GM12878 (cell line): Measurements from ENCODE around the gene LEF1. TPM values are rescaled to one million over a fixed set of nuclear protein-coding genes. Genes with fewer than 3 reads are reported as not detected.

Experiments
- ATAC-seq: fragments of 200-7000 bp; cut with Tn5 transposase; 3 replicates; pipeline ENCODE4 v1.9.1; 2020; ENCODE audit warnings: mild to moderate bottlenecking, moderate library complexity
- BruUV-seq: library from RNA; stranded (reverse); fragments of 400-500 nt; replicated peaks from 2 replicates; lab custom pipeline; 2021; lab: Mats Ljungman, UMichigan
- CTCF ChIA-PET: fragments of 300-600 bp; sonication (Branson Sonifier 250); formaldehyde crosslinking; extraction: SDS; loops from one replicate; lab custom pipeline; 2021; ENCODE audit warnings: inconsistent platforms; lab: Yijun Ruan, JAX
- POLR2A ChIA-PET: fragments of 350-600 bp; formaldehyde crosslinking; extraction: SDS; loops from one replicate; lab custom pipeline; 2021; ENCODE audit warnings: inconsistent platforms; lab: Charles Lee
- RAD21 ChIA-PET: fragments of 300-600 bp; sonication (Branson Sonifier 250); formaldehyde crosslinking; loops from one replicate; lab custom pipeline; 2023; ENCODE audit warnings: antibody characterized with exemption; ENCODE audit not compliant: unreplicated experiment; lab: Charles Lee
- SMC1A ChIA-PET: fragments of 300-600 bp; sonication (Branson Sonifier 250); formaldehyde crosslinking; loops from one replicate; lab custom pipeline; 2023; ENCODE audit not compliant: unreplicated experiment, uncharacterized antibody; lab: Charles Lee
- DNase-seq: peaks from one replicate; pipeline ENCODE4 v3.0.0-alpha.2; 2011; ENCODE audit warnings: low read depth, low spot score
- FAIRE-seq: peaks from 3 replicates; lab custom pipeline; 2011; peaks lifted over from hg19 to GRCh38; lab: Jason Lieb, UNC
- H2AFZ ChIP-seq: 2 replicates; pipeline ENCODE4 v1.6.0; 2011; ENCODE audit warnings: low read depth, low read length, control low read depth; ENCODE audit not compliant: control insufficient read depth
- H3K27ac ChIP-seq: 2 replicates; pipeline ENCODE4 v1.5.1; 2011; ENCODE audit warnings: control low read depth; ENCODE audit not compliant: control insufficient read depth, insufficient read depth
- H3K27me3 ChIP-seq, 2 experiments: replicated peaks in 1 of 2; 2 replicates each; pipeline versions ENCODE4 v1.6.0 to v1.6.1; 2011; ENCODE audit warnings: low read length in 1 of 2; ENCODE audit not compliant: control insufficient read depth in 2 of 2, insufficient read depth in 2 of 2
- H3K36me3 ChIP-seq, 2 experiments: 2 replicates each; pipeline ENCODE4 v1.5.1; 2011; ENCODE audit warnings: low read length in 1 of 2; ENCODE audit not compliant: control insufficient read depth in 2 of 2, insufficient read depth in 2 of 2
- H3K4me1 ChIP-seq: 2 replicates; pipeline ENCODE4 v1.6.1; 2011; ENCODE audit warnings: mild to moderate bottlenecking, low read length, moderate library complexity, mixed read lengths; ENCODE audit not compliant: control insufficient read depth, insufficient read depth
- H3K4me2 ChIP-seq: 2 replicates; pipeline ENCODE4 v1.6.0; 2011; ENCODE audit warnings: control low read depth; ENCODE audit not compliant: control insufficient read depth, insufficient read depth
- H3K4me3 ChIP-seq: fragments of 200-600 bp; sonication (generic); 2 replicates; pipeline ENCODE4 v1.5.1; 2016
- H3K79me2 ChIP-seq: 2 replicates; pipeline ENCODE4 v1.6.0; 2011; ENCODE audit warnings: low read length; ENCODE audit not compliant: control insufficient read depth, insufficient read depth
- H3K9ac ChIP-seq: 2 replicates; pipeline ENCODE4 v1.8.0; 2011; ENCODE audit warnings: low read length, control low read depth, mixed read lengths; ENCODE audit not compliant: control insufficient read depth, insufficient read depth
- H3K9me3 ChIP-seq: replicated peaks from 3 replicates; pipeline ENCODE4 v1.5.1; 2011; ENCODE audit warnings: mild to moderate bottlenecking, low read length; ENCODE audit not compliant: control insufficient read depth, insufficient read depth
- H4K20me1 ChIP-seq: 2 replicates; pipeline ENCODE4 v1.6.0; 2011; ENCODE audit not compliant: control insufficient read depth, insufficient read depth
- BCL3 ChIP-seq: IDR thresholded peaks from 2 replicates; pipeline ENCODE4 v1.6.1; 2011; ENCODE audit warnings: borderline replicate concordance, low read depth, mild to moderate bottlenecking, moderate library complexity, low read length; ENCODE audit not compliant: insufficient read depth, poor library complexity, severe bottlenecking
- CTCF ChIP-seq, 3 experiments: IDR thresholded peaks in 2 of 3; conservative IDR thresholded peaks in 1 of 3; 2 replicates each; pipeline ENCODE4 v1.5.1; 2011; ENCODE audit warnings: low read depth in 3 of 3, low read length in 3 of 3, mild to moderate bottlenecking in 3 of 3, control low read depth in 2 of 3, moderate library complexity in 2 of 3, inconsistent platforms in 1 of 3, mixed read lengths in 1 of 3; ENCODE audit not compliant: control insufficient read depth in 2 of 3, insufficient read depth in 1 of 3; ENCODE audit errors: extremely low read depth in 1 of 3
- E4F1 ChIP-seq: fragments of 450-650 bp; IDR thresholded peaks from 2 replicates; pipeline ENCODE4 v1.6.1; 2018; ENCODE audit warnings: borderline replicate concordance, mild to moderate bottlenecking; ENCODE audit not compliant: partially characterized antibody
- ESRRA ChIP-seq: IDR thresholded peaks from 2 replicates; pipeline ENCODE4 v1.6.1; 2012; ENCODE audit warnings: mild to moderate bottlenecking, low read length, improper control_type of control experiment
- GATAD2B ChIP-seq: fragments of 450-650 bp; conservative IDR thresholded peaks from 2 replicates; pipeline ENCODE4 v1.6.1; 2017; ENCODE audit warnings: low read depth, mild to moderate bottlenecking, moderate library complexity
- MTA2 ChIP-seq: fragments of 450-650 bp; IDR thresholded peaks from 2 replicates; pipeline ENCODE4 v1.6.1; 2016; ENCODE audit warnings: low read depth, mild to moderate bottlenecking, moderate library complexity
- MXI1 ChIP-seq: fragments of 150-350 bp; IDR thresholded peaks from 2 replicates; pipeline ENCODE4 v1.6.1; 2011; ENCODE audit warnings: low read depth, mild to moderate bottlenecking, inconsistent platforms, low read length, improper control_type of control experiment
- POLR2AphosphoS2 ChIP-seq: IDR thresholded peaks from 2 replicates; pipeline ENCODE4 v1.6.1; 2011; ENCODE audit warnings: low read depth, mild to moderate bottlenecking, low read length, improper control_type of control experiment, moderate library complexity
- SMARCA5 ChIP-seq: fragments of 450-650 bp; IDR thresholded peaks from 2 replicates; pipeline ENCODE4 v1.6.1; 2017; ENCODE audit warnings: mild to moderate bottlenecking
- USF2 ChIP-seq: IDR thresholded peaks from 2 replicates; pipeline ENCODE4 v1.6.1; 2011; ENCODE audit warnings: low read depth, low read length, improper control_type of control experiment, borderline replicate concordance
- ZNF592 ChIP-seq: fragments of 450-650 bp; IDR thresholded peaks from 2 replicates; pipeline ENCODE4 v1.6.1; 2017; ENCODE audit warnings: mild to moderate bottlenecking, moderate library complexity
- ZZZ3 ChIP-seq: IDR thresholded peaks from 2 replicates; pipeline ENCODE4 v1.6.1; 2011; ENCODE audit warnings: low read depth; ENCODE audit not compliant: control insufficient read depth, insufficient read length
- WGBS: methylation state at CpG from one replicate; pipeline ENCODE4 v1.1.6; 2016; ENCODE audit warnings: low lambda C conversion rate; ENCODE audit not compliant: insufficient replicate concordance, insufficient coverage; ENCODE audit errors: missing lambda C conversion rate; 5-methylcytosine and 5-hydroxymethylcytosine counted together
- in situ Hi-C: fragments of 300-500 bp; cut with MboI; formaldehyde crosslinking; loops from 9 replicates; pipeline ENCODE4 v1.14.3; 2018; ENCODE audit warnings: mixed read lengths
- intact Hi-C: fragments of 100-400 bp; cut with micrococcal nuclease; formaldehyde crosslinking; loops from one replicate; pipeline ENCODE4 v1.14.2; 2022; ENCODE audit not compliant: unreplicated experiment
- polyA plus RNA-seq, 11 experiments: library from polyadenylated mRNA; depleted of rRNA in 4 of 11; unstranded in 6 of 11; stranded (reverse) in 5 of 11; fragments of >200 nt; fragmentation: Nextera tagmentation in 4 of 11; fragmentation: Illumina TruSeq in 1 of 11; extraction: Ambion mirVana in 4 of 11; extraction: Trizol in 1 of 11; gene quantifications; 1 replicate in 1 of 11; 2 replicates in 10 of 11; pipeline versions ENCODE4 v1.2.1 to v1.2.3, GENCODE V29; 2011 to 2016; ENCODE audit warnings: inconsistent platforms in 2 of 11, missing spikeins in 2 of 11, low read depth in 1 of 11
- total RNA-seq, 4 experiments: library from RNA; depleted of rRNA in 3 of 4; stranded (reverse); fragments of >200 nt in 3 of 4; fragmentation: Illumina TruSeq in 1 of 4; extraction: Trizol in 1 of 4; gene quantifications; 2 replicates each; pipeline versions ENCODE4 v1.2.1 to v1.2.3, GENCODE V29; 2013 to 2021

The LEF1 gene
- total and polyA plus RNA-seq, 10 of the 15 experiments (the other 5 are each of a cell fraction or from before 2014, with no cell fraction given), result 10.2 to 38.1 (median 19.5) TPM

- Histone ChIP-seq H3K27me3 (peaks cover 0 to 2% of the 10 kb centered on the region in 2 experiments; a peak in 1 of 4 replicates), H3K4me3 (no peak overlapping the region), H3K4me2 (no peak overlapping the region), H4K20me1 (no peaks in the 10 kb centered on the region), H3K27ac (no peak overlapping the region), H2AFZ (no peak overlapping the region), H3K9ac (no peak overlapping the region), H3K36me3 (no peaks in the 10 kb centered on the region), H3K9me3 (no peaks in the 10 kb centered on the region), H3K4me1 (peaks cover 9% of the 10 kb centered on the region; the same call in 1 of the 2 replicates), H3K79me2 (no peaks in the 10 kb centered on the region)
- BruUV-seq, result no TSS peak
- 10% methylated on average over 4 of the region's 4 CpGs for WGBS
- intact Hi-C loops, result no loop called here
- in situ Hi-C loops, result no loop called here
- RAD21 ChIA-PET, result no interaction called here
- CTCF ChIA-PET, result interaction anchor here (0.7 to 1.8 kb wide), 5 partner anchors 8 to 106 kb away, joined by 3 to 5 read pairs (median 4); no protein-coding TSS in a partner anchor
- POLR2A ChIA-PET, result interaction anchor here (0.8 to 1.0 kb wide), 2 partner anchors 10 to 16 kb away, joined by 3 to 4 read pairs; no protein-coding TSS in a partner anchor
- DNase-seq (no peak), FAIRE-seq (no peak), ATAC-seq (no peak)
- SMC1A ChIA-PET, result interaction anchor here (0.6 to 3.1 kb wide), 11 partner anchors 8 to 198 kb away, joined by 3 to 9 read pairs (median 3); no protein-coding TSS in a partner anchor
- TF ChIP-seq E4F1 (no peak), MTA2 (no peak), ZNF592 (no peak), MXI1 (no peak), POLR2AphosphoS2 (no peak), GATAD2B (no peak), USF2 (no peak), CTCF (IDR thresholded peaks at IDR 0.05 in 2 of 3, conservative IDR thresholded peaks at IDR 0.05 in 1 of 3; ENCODE audit: control insufficient read depth in 2 of 3, extremely low read depth in 1 of 3, insufficient read depth in 1 of 3, low read depth in 3 of 3, low read length in 3 of 3) (no peak), BCL3 (no peak), ZZZ3 (no peak), SMARCA5 (no peak), ESRRA (no peak)
These were observed 61.6 kb downstream of the LEF1 start for GRCh38 chr4:108107101-108107500.
